Omental fat pad (tissue), 4 donors: ENCODE measurements around the gene HBM. TPM values are rescaled to one million over a fixed set of nuclear protein-coding genes. Genes with fewer than 3 reads are reported as not detected.
"Not testable (repeated sequence)": the region's sequence is repeated elsewhere in the genome, so short reads cannot be mapped to it uniquely, and the experiment has no call there.

ENCODE experiments used
- ATAC-seq: fragments of 150-250 bp; one replicate; pipeline ENCODE4 v1.9.1; 2016; ENCODE audit warnings: mild to moderate bottlenecking, moderate library complexity; ENCODE audit not compliant: low FRiP score
- DNase-seq: peaks from one replicate; pipeline ENCODE4 v3.0.0-alpha.2; 2019; ENCODE audit warnings: low spot score
- CTCF ChIP-seq, 3 donors: fragments of 450-650 bp; IDR thresholded peaks; one replicate each; pipeline ENCODE4 v1.5.1; 2016 to 2017; ENCODE audit warnings: antibody characterized with exemption in 3 of 3, mild to moderate bottlenecking in 3 of 3, moderate library complexity in 2 of 3
- total RNA-seq, 4 donors: library from RNA; depleted of rRNA; stranded (reverse); fragments of >200 nt; gene quantifications; one replicate each; pipeline ENCODE4 v1.1.0, GENCODE V29; 2016

The HBM gene
- total RNA-seq, 4 donors from 2014 or later: not detected

DNA sequence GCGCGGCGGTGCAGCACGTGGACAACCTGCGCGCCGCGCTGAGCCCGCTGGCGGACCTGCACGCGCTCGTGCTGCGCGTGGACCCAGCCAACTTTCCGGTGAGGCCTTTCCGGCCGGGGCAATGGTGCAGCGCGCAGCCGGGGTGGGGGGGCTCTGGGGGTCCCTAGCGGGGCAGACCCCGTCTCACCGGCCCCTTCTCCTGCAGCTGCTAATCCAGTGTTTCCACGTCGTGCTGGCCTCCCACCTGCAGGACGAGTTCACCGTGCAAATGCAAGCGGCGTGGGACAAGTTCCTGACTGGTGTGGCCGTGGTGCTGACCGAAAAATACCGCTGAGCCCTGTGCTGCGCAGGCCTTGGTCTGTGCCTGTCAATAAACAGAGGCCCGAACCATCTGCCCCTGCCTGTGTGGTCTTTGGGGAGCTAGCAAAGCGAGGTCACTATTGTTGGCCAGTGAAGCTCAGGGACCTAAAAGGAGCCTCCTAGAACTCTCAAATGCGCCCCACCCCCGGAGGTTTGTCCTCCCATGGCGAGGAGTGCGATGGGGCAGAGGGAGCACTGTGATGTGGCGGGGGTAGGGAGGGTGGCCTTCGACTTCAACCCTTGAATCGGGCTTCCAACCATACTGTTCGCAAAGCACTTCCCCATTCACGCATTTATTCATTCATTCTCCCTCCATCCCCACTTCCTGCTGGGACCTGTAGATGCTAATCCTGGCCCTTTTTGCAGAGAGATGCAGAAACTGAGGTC is 770 bp downstream of the HBM start:
- no peak for DNase-seq
- no peak for TF ChIP-seq CTCF (IDR thresholded peaks at IDR 0.05)

DNA sequence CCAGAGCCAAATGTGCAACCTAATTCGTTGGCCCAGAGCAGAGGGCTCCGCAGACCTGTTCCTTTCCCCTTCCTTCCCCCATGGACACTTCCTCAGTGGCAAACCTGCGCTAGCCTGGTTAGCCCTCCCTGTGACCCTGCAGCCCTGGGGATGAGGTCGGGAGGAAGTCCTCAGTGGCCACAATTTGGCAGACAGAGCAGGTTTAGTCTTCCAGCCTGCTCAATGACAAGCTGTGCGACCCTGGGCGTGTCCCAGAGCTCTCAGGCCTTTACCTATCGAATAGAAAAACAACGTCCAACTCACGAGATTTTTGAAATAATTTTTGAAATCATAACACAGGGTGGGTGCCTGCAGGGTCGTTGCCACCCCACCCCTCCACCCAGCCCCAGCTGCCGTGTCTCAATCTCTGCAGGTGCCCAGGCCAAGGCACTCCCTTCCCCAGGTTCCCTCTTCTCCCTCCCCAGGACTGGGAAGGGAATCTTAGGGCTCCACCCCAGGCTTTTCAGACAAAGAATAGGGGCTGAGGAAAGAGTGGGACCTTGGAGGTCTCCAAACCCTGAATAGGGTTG is 1.4 kb downstream of the HBM start:
- DNase-seq (no peak), ATAC-seq (no peak)
- no peak for TF ChIP-seq CTCF (IDR thresholded peaks at IDR 0.05)

More for the DNA sequence above, 770 bp downstream of the HBM start:
- no peak for ATAC-seq

GRCh38 chr16:168424-168823 is 2.6 kb downstream of the HBM start:
- DNase-seq: no peak
- no peak for TF ChIP-seq CTCF (IDR thresholded peaks at IDR 0.05)
- no peak for ATAC-seq

DNA sequence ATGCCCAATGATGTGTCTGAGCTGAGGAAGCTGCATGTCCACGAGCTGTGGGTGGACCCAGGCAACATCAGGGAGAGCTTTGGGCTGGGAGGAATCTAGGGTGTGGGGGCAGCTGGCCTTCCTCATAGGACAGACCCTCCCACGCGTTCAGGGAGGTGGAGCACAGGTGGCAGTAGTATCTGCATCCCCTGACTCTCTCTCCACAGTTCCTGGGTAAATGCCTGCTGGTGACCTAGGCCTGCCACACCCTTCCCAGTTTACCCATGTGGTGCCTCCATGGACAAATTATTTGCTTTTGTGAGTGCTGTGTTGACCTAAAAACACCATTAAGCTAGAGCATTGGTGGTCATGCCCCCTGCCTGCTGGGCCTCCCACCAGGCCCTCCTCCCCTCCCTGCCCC is 3.2 kb downstream of the HBM start:
- ATAC-seq (no peak), DNase-seq (no peak)
- TF ChIP-seq CTCF (IDR thresholded peaks at IDR 0.05): no peak

GRCh38 chr16:170088-170507 is 4.3 kb downstream of the HBM start:
- DNase-seq, ATAC-seq: not testable (repeated sequence)

GRCh38 chr16:170788-171187 is 5.0 kb downstream of the HBM start:
- TF ChIP-seq CTCF (IDR thresholded peaks at IDR 0.05): no peak
- DNase-seq: no peak
- ATAC-seq: no peak

DNA sequence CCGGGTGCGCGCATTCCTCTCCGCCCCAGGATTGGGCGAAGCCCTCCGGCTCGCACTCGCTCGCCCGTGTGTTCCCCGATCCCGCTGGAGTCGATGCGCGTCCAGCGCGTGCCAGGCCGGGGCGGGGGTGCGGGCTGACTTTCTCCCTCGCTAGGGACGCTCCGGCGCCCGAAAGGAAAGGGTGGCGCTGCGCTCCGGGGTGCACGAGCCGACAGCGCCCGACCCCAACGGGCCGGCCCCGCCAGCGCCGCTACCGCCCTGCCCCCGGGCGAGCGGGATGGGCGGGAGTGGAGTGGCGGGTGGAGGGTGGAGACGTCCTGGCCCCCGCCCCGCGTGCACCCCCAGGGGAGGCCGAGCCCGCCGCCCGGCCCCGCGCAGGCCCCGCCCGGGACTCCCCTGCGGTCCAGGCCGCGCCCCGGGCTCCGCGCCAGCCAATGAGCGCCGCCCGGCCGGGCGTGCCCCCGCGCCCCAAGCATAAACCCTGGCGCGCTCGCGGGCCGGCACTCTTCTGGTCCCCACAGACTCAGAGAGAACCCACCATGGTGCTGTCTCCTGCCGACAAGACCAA is 6.7 kb downstream of the HBM start, which contains the start of gene HBA2:
HBA2 (plus strand) TSS at position 503 of the 568 bp plus-strand sequence; CDS start at position 540, 37 bp downstream.
- ATAC-seq, DNase-seq: not testable (repeated sequence)

GRCh38 chr16:173211-173854 is 7.6 kb downstream of the HBM start:
- ATAC-seq: not testable (repeated sequence)

GRCh38 chr16:173928-174769 is 8.4 kb downstream of the HBM start:
- DNase-seq, ATAC-seq: not testable (repeated sequence)

More at GRCh38 chr16:173211-173854, 7.6 kb downstream of the HBM start:
- not testable (repeated sequence) for DNase-seq
